GM23338 (cell line): ENCODE results near the gene NT5DC2. TPM values are rescaled to one million over a fixed set of nuclear protein-coding genes. Genes with fewer than 3 reads are reported as not detected.

Experiments used
- ATAC-seq: fragments of 200-7000 bp; cut with Tn5 transposase; 3 replicates; pipeline ENCODE4 v1.9.1; 2020
- DNase-seq: peaks from one replicate; pipeline ENCODE4 v3.0.0-alpha.2; 2015; ENCODE audit warnings: low spot score
- H2AFZ ChIP-seq: fragments of 200-600 bp; sonication (generic); 2 replicates; pipeline ENCODE4 v1.8.0; 2016; ENCODE audit warnings: antibody characterized with exemption, mild to moderate bottlenecking, moderate library complexity
- H3F3A ChIP-seq: fragments of 200-600 bp; sonication (generic); replicated peaks from 2 replicates; pipeline ENCODE4 v1.8.0; 2017; ENCODE audit warnings: antibody characterized with exemption, mixed run types, low read depth
- H3K27ac ChIP-seq: fragments of 200-600 bp; sonication (generic); 2 replicates; pipeline ENCODE4 v1.6.1; 2016; ENCODE audit warnings: low read depth
- H3K27me3 ChIP-seq: fragments of 200-600 bp; sonication (generic); 2 replicates; pipeline ENCODE4 v1.8.0; 2016; ENCODE audit warnings: mild to moderate bottlenecking, mixed run types, moderate library complexity; ENCODE audit not compliant: insufficient read depth
- H3K36me3 ChIP-seq: fragments of 200-600 bp; sonication (generic); 2 replicates; pipeline ENCODE4 v1.8.0; 2016; ENCODE audit warnings: mild to moderate bottlenecking; ENCODE audit not compliant: insufficient read depth
- H3K4me1 ChIP-seq: fragments of 200-600 bp; sonication (generic); 2 replicates; pipeline ENCODE4 v1.8.0; 2016; ENCODE audit warnings: mild to moderate bottlenecking, moderate library complexity; ENCODE audit not compliant: insufficient read depth
- H3K4me2 ChIP-seq: fragments of 200-600 bp; sonication (generic); 2 replicates; pipeline ENCODE4 v1.7.1; 2017; ENCODE audit warnings: mixed run types
- H3K4me3 ChIP-seq: fragments of 200-600 bp; sonication (generic); 2 replicates; pipeline ENCODE4 v1.6.1; 2016; ENCODE audit warnings: mixed run types
- H3K79me2 ChIP-seq: fragments of 200-600 bp; sonication (generic); replicated peaks from 2 replicates; pipeline ENCODE4 v1.8.0; 2017; ENCODE audit warnings: mild to moderate bottlenecking; ENCODE audit not compliant: insufficient read depth
- H3K9me2 ChIP-seq: fragments of 200-600 bp; sonication (generic); 2 replicates; pipeline ENCODE4 v1.8.0; 2017; ENCODE audit not compliant: insufficient read depth
- H4K20me1 ChIP-seq: fragments of 200-600 bp; sonication (generic); replicated peaks from 2 replicates; pipeline ENCODE4 v1.8.0; 2017; ENCODE audit warnings: mild to moderate bottlenecking; ENCODE audit not compliant: insufficient read depth
- H3K27ac Mint-ChIP-seq: 2 replicates; pipeline ENCODE4 v1.8.0; 2020; ENCODE audit warnings: inconsistent platforms, mild to moderate bottlenecking, moderate library complexity, mixed read lengths
- H3K27me3 Mint-ChIP-seq: 3 replicates; pipeline ENCODE4 v1.8.0; 2022; ENCODE audit warnings: low read depth, mild to moderate bottlenecking, moderate library complexity, mixed read lengths, inconsistent platforms; ENCODE audit not compliant: insufficient read depth, poor library complexity
- H3K36me3 Mint-ChIP-seq: 3 replicates; pipeline ENCODE4 v1.8.0; 2021; ENCODE audit warnings: low read depth, mild to moderate bottlenecking, inconsistent platforms, moderate library complexity, mixed read lengths
- H3K4me1 Mint-ChIP-seq: 3 replicates; pipeline ENCODE4 v1.8.0; 2020; ENCODE audit warnings: mild to moderate bottlenecking, inconsistent platforms, mixed read lengths
- H3K4me3 Mint-ChIP-seq: 3 replicates; pipeline ENCODE4 v1.8.0; 2021; ENCODE audit warnings: moderate library complexity, mild to moderate bottlenecking, inconsistent platforms, mixed read lengths
- H3K9me3 Mint-ChIP-seq: 3 replicates; pipeline ENCODE4 v1.8.0; 2020; ENCODE audit warnings: moderate library complexity, mild to moderate bottlenecking, inconsistent platforms, mixed read lengths
- CREB1 ChIP-seq: fragments of 250-450 bp; sonication (Bioruptor Pico); IDR thresholded peaks from 2 replicates; pipeline ENCODE4 v1.5.0; 2020; ENCODE audit warnings: low read depth, mild to moderate bottlenecking, moderate library complexity
- EZH2phosphoT487 ChIP-seq: fragments of 200-600 bp; sonication (generic); IDR thresholded peaks from one replicate; pipeline ENCODE4 v1.8.1; 2018; ENCODE audit warnings: antibody characterized with exemption; ENCODE audit not compliant: unreplicated experiment
- JUNB ChIP-seq: IDR thresholded peaks from one replicate; pipeline ENCODE4 v1.6.1; 2016; ENCODE audit warnings: antibody characterized with exemption; ENCODE audit not compliant: unreplicated experiment
- NANOG ChIP-seq: IDR thresholded peaks from 2 replicates; pipeline ENCODE4 v1.6.1; 2016; ENCODE audit warnings: antibody characterized with exemption, borderline replicate concordance
- POLR2AphosphoS5 ChIP-seq: IDR thresholded peaks from 2 replicates; pipeline ENCODE4 v1.6.1; 2016; ENCODE audit warnings: antibody characterized with exemption, low read depth
- STAT1 ChIP-seq: IDR thresholded peaks from one replicate; pipeline ENCODE4 v1.6.1; 2016; ENCODE audit warnings: antibody characterized with exemption; ENCODE audit not compliant: unreplicated experiment
- ZNF331 ChIP-seq: fragments of 250-450 bp; sonication (Bioruptor Pico); IDR thresholded peaks from 2 replicates; pipeline ENCODE4 v1.5.0; 2020; ENCODE audit warnings: low read depth, mild to moderate bottlenecking, moderate library complexity
- polyA plus RNA-seq: library from polyadenylated mRNA; unstranded; fragments of >200 nt; fragmentation: Nextera tagmentation; extraction: Ambion mirVana; gene quantifications from 2 replicates; pipeline ENCODE4 v1.2.1, GENCODE V29; 2016
- total RNA-seq: library from RNA; depleted of rRNA; stranded (reverse); fragments of >200 nt; shearing (Covaris generic); gene quantifications from 2 replicates; pipeline ENCODE4 v1.2.3, GENCODE V29; 2014
- TF ChIP-seq, protein P1 (sequence below): IDR thresholded peaks from one replicate; pipeline ENCODE4 v1.6.1; 2018; ENCODE audit warnings: antibody characterized with exemption; ENCODE audit not compliant: unreplicated experiment
- TF ChIP-seq, protein P2 (sequence below), 2 experiments: fragments of 200-600 bp in 1 of 2; sonication (generic) in 1 of 2; conservative IDR thresholded peaks; 2 replicates each; pipeline versions ENCODE4 v1.5.1 to v1.6.1; 2016 to 2017; ENCODE audit warnings: antibody characterized with exemption in 2 of 2, low read depth in 2 of 2, mild to moderate bottlenecking in 2 of 2, moderate library complexity in 1 of 2

The NT5DC2 gene
- total and polyA plus RNA-seq, 2 experiments from 2014 or later, result 269 to 324 TPM

DNA sequence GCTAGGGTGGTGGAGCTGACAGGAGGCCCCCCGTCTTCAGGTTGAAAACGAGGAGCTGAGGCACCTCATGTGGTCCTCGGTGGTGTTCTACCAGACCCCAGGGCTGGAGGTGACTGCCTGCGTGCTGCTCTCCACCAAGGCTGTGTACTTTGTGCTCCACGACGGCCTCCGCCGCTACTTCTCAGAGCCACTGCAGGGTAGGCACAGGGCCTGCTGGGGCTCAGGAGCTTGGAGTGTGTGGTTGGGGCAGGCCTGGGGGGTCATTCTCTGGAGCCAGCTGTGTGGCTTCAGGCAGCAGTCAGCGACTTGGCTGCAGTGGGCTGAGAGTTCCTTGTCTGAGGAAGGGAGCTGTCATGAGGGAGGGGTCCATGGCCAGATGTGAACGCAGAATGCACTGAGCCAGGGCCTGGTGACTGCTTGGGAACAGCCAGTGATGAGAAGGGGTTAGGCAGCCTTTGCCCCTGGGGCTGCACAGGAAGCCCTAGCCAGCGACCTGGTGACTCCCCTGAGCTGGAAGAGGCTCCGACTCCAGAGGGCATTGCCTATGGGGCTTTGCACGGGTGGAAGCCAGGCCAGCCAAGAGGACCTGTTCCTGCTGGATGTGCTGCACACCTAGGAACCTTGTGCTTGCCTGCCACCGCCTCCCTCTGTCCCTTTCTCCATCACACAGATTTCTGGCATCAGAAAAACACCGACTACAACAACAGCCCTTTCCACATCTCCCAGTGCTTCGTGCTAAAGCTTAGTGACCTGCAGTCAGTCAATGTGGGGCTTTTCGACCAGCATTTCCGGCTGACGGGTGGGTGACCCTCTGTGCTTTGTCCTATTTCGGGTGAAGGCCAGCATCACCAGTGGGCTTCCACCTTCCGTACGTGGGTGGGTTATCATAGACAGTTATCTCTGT is 43.4 kb downstream of the NT5DC2 start:
- DNase-seq (no peak), ATAC-seq (no peak)
- H3K79me2 ChIP-seq, result no peaks in the 10 kb centered on the region
- no peak for TF ChIP-seq ZNF331
- TF ChIP-seq, protein P1, sequence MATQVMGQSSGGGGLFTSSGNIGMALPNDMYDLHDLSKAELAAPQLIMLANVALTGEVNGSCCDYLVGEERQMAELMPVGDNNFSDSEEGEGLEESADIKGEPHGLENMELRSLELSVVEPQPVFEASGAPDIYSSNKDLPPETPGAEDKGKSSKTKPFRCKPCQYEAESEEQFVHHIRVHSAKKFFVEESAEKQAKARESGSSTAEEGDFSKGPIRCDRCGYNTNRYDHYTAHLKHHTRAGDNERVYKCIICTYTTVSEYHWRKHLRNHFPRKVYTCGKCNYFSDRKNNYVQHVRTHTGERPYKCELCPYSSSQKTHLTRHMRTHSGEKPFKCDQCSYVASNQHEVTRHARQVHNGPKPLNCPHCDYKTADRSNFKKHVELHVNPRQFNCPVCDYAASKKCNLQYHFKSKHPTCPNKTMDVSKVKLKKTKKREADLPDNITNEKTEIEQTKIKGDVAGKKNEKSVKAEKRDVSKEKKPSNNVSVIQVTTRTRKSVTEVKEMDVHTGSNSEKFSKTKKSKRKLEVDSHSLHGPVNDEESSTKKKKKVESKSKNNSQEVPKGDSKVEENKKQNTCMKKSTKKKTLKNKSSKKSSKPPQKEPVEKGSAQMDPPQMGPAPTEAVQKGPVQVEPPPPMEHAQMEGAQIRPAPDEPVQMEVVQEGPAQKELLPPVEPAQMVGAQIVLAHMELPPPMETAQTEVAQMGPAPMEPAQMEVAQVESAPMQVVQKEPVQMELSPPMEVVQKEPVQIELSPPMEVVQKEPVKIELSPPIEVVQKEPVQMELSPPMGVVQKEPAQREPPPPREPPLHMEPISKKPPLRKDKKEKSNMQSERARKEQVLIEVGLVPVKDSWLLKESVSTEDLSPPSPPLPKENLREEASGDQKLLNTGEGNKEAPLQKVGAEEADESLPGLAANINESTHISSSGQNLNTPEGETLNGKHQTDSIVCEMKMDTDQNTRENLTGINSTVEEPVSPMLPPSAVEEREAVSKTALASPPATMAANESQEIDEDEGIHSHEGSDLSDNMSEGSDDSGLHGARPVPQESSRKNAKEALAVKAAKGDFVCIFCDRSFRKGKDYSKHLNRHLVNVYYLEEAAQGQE, result no peak
- TF ChIP-seq JUNB, result no peak
- no peaks in the 10 kb centered on the region for H4K20me1 ChIP-seq
- H2AFZ ChIP-seq, result no peak overlapping the region
- H3K4me2 ChIP-seq, result no peak overlapping the region
- Mint-ChIP-seq H3K4me1 (peaks cover 8% of the 10 kb centered on the region; the same call in 2 of the 3 replicates), H3K4me3 (no peak overlapping the region), H3K9me3 (no peaks in the 10 kb centered on the region), H3K36me3 (peaks cover 48% of the 10 kb centered on the region), H3K27me3 (peaks cover 16% of the 10 kb centered on the region), H3K27ac (no peak overlapping the region)
- no peaks in the 10 kb centered on the region for H3K9me2 ChIP-seq
- no peaks in the 10 kb centered on the region for H3K27me3 ChIP-seq
- H3K27ac ChIP-seq, result no peak overlapping the region
- H3K4me1 ChIP-seq, result no peaks in the 10 kb centered on the region
- no peak overlapping the region for H3K4me3 ChIP-seq
- H3F3A ChIP-seq, result no peaks in the 10 kb centered on the region
- H3K36me3 ChIP-seq, result 0 out of 2 replicates have a peak, but pooled peaks cover 4% of the 10 kb centered on the region

GRCh38 chr3:52489453-52489852 is 44.2 kb downstream of the NT5DC2 start:
- no peak for DNase-seq
- Mint-ChIP-seq H3K4me1 (peaks cover 6% of the 10 kb centered on the region; the same call in 2 of the 3 replicates), H3K9me3 (no peaks in the 10 kb centered on the region), H3K36me3 (peaks cover 48% of the 10 kb centered on the region), H3K4me3 (no peak overlapping the region), H3K27ac (no peak overlapping the region), H3K27me3 (peaks cover 16% of the 10 kb centered on the region)
- Histone ChIP-seq H3K27me3 (no peaks in the 10 kb centered on the region), H3K79me2 (no peaks in the 10 kb centered on the region), H3K4me1 (no peaks in the 10 kb centered on the region), H2AFZ (no peak overlapping the region), H3K27ac (no peak overlapping the region), H3K4me2 (no peak overlapping the region), H3F3A (no peaks in the 10 kb centered on the region), H3K36me3 (0 out of 2 replicates have a peak, but pooled peaks cover 4% of the 10 kb centered on the region), H4K20me1 (no peaks in the 10 kb centered on the region), H3K4me3 (no peak overlapping the region), H3K9me2 (no peaks in the 10 kb centered on the region)
- no peak for TF ChIP-seq EZH2phosphoT487
- TF ChIP-seq, protein P2, sequence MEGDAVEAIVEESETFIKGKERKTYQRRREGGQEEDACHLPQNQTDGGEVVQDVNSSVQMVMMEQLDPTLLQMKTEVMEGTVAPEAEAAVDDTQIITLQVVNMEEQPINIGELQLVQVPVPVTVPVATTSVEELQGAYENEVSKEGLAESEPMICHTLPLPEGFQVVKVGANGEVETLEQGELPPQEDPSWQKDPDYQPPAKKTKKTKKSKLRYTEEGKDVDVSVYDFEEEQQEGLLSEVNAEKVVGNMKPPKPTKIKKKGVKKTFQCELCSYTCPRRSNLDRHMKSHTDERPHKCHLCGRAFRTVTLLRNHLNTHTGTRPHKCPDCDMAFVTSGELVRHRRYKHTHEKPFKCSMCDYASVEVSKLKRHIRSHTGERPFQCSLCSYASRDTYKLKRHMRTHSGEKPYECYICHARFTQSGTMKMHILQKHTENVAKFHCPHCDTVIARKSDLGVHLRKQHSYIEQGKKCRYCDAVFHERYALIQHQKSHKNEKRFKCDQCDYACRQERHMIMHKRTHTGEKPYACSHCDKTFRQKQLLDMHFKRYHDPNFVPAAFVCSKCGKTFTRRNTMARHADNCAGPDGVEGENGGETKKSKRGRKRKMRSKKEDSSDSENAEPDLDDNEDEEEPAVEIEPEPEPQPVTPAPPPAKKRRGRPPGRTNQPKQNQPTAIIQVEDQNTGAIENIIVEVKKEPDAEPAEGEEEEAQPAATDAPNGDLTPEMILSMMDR (conservative IDR thresholded peaks at IDR 0.05; ENCODE audit: low read depth in 2 of 2), result no peak
- TF ChIP-seq NANOG, result no peak
- TF ChIP-seq, protein P1, result no peak
- no peak for TF ChIP-seq POLR2AphosphoS5
- TF ChIP-seq CREB1, result no peak
- TF ChIP-seq STAT1, result no peak
- no peak for TF ChIP-seq ZNF331
- ATAC-seq, result no peak
